Gastroesophageal sphincter (tissue), 4 donors: Measurements from ENCODE around the gene OXNAD1. TPM values are rescaled to one million over a fixed set of nuclear protein-coding genes. Genes with fewer than 3 reads are reported as not detected.

Experiments
- ATAC-seq: fragments of 150-250 bp; one replicate; pipeline ENCODE4 v1.9.1; 2016; ENCODE audit warnings: mild to moderate bottlenecking, moderate library complexity
- H3K27ac ChIP-seq, 4 donors: fragments of 200-600 bp; sonication (generic) in 3 of 4; 1 replicate in 3 of 4; 2 replicates in 1 of 4; pipeline ENCODE4 v1.5.1; 2016 to 2019
- H3K27me3 ChIP-seq: fragments of 200-600 bp; sonication (generic); one replicate; pipeline ENCODE4 v1.5.1; 2019
- H3K36me3 ChIP-seq, 2 donors: fragments of 200-600 bp; sonication (generic); one replicate each; pipeline ENCODE4 v1.5.1; 2019; ENCODE audit warnings: control low read depth in 1 of 2
- H3K4me1 ChIP-seq, 3 donors: fragments of 200-600 bp; sonication (generic); 1 replicate in 2 of 3; 2 replicates in 1 of 3; pipeline ENCODE4 v1.5.1; 2016 to 2019; ENCODE audit warnings: control low read depth in 2 of 3
- H3K4me3 ChIP-seq, 2 donors: fragments of 200-600 bp; sonication (generic); one replicate each; pipeline ENCODE4 v1.5.1; 2019; ENCODE audit warnings: mild to moderate bottlenecking in 1 of 2, moderate library complexity in 1 of 2
- H3K9me3 ChIP-seq, 3 donors: fragments of 200-600 bp; sonication (generic); one replicate each; pipeline ENCODE4 v1.5.1; 2017 to 2019; ENCODE audit warnings: control low read depth in 2 of 3
- EP300 ChIP-seq: sonication (generic); formaldehyde crosslinking; IDR thresholded peaks from one replicate; pipeline ENCODE4 v1.6.1; 2017; ENCODE audit warnings: antibody characterized with exemption, mild to moderate bottlenecking
- POLR2A ChIP-seq, 2 donors: fragments of 450-650 bp; IDR thresholded peaks; one replicate each; pipeline ENCODE4 v1.6.1; 2017; ENCODE audit warnings: antibody characterized with exemption in 2 of 2, mild to moderate bottlenecking in 2 of 2, moderate library complexity in 1 of 2
- POLR2AphosphoS5 ChIP-seq: sonication (generic); formaldehyde crosslinking; IDR thresholded peaks from one replicate; pipeline ENCODE4 v1.6.1; 2017; ENCODE audit warnings: antibody characterized with exemption
- WGBS, 2 donors: methylation state at CpG; one replicate each; pipeline ENCODE4 v1.1.5; 2018; ENCODE audit warnings: low coverage in 1 of 2; 5-methylcytosine and 5-hydroxymethylcytosine counted together
- total RNA-seq, 4 donors: library from RNA; depleted of rRNA; stranded (reverse); fragments of >200 nt; gene quantifications; one replicate each; pipeline ENCODE4 v1.1.0, GENCODE V29; 2016
- TF ChIP-seq, protein P1 (sequence below), 4 experiments: fragments of 200-600 bp in 2 of 4; fragments of 450-650 bp in 2 of 4; sonication (generic) in 1 of 4; IDR thresholded peaks; one replicate each; pipeline ENCODE4 v1.5.1; 2017 to 2019; ENCODE audit warnings: antibody characterized with exemption in 4 of 4, mild to moderate bottlenecking in 2 of 4, moderate library complexity in 2 of 4

The OXNAD1 gene
- total RNA-seq, 4 donors from 2014 or later, result 10.2 to 13.2 (median 12.4) TPM

DNA sequence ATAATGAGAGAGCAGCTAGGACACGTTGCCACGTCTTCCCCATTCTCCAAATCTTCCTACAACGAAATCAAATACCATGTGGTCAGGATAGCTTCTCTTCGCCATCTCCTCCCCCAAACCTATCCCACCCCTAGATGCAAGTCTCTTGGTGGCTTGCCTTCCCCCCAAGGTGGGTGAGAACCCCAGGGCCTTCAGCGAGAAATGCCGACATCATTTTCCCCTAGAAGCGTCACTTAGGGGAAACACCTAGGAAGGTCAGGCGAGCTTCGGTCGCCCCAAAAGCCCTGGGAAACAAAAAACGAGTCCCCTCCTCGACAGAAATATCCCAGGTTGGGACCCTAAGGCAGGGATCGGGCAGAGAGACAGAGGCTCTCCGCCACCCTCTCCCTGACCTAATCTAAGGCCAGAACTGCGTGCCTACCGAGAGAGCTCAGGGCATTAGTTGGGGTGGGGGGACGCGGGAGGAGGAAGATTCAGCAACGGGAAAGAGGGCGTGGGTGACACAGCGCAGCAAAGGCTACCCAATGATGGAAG lies 771 bp upstream of the OXNAD1 start:
- Histone ChIP-seq H3K4me3 (peak overlapping the region; percentile 70 to 94), H3K27ac (peak overlapping the region; percentile 83 to 97 (median 92)), H3K9me3 (no peaks in the 10 kb centered on the region), H3K36me3 (peaks cover 0 to 31% of the 10 kb centered on the region in 2 donors), H3K27me3 (no peaks in the 10 kb centered on the region), H3K4me1 (peaks cover 4 to 68% (median 11%) of the 10 kb centered on the region in 3 donors)
- no peak for ATAC-seq
- TF ChIP-seq, protein P1, sequence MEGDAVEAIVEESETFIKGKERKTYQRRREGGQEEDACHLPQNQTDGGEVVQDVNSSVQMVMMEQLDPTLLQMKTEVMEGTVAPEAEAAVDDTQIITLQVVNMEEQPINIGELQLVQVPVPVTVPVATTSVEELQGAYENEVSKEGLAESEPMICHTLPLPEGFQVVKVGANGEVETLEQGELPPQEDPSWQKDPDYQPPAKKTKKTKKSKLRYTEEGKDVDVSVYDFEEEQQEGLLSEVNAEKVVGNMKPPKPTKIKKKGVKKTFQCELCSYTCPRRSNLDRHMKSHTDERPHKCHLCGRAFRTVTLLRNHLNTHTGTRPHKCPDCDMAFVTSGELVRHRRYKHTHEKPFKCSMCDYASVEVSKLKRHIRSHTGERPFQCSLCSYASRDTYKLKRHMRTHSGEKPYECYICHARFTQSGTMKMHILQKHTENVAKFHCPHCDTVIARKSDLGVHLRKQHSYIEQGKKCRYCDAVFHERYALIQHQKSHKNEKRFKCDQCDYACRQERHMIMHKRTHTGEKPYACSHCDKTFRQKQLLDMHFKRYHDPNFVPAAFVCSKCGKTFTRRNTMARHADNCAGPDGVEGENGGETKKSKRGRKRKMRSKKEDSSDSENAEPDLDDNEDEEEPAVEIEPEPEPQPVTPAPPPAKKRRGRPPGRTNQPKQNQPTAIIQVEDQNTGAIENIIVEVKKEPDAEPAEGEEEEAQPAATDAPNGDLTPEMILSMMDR (IDR thresholded peaks at IDR 0.05), result no peak
- TF ChIP-seq POLR2A (IDR thresholded peaks at IDR 0.05), result no peak
- no peak for TF ChIP-seq POLR2AphosphoS5
- no peak for TF ChIP-seq EP300
- 0% methylated on average over 3 to 4 of the region's 21 CpGs for WGBS, 2 donors

DNA sequence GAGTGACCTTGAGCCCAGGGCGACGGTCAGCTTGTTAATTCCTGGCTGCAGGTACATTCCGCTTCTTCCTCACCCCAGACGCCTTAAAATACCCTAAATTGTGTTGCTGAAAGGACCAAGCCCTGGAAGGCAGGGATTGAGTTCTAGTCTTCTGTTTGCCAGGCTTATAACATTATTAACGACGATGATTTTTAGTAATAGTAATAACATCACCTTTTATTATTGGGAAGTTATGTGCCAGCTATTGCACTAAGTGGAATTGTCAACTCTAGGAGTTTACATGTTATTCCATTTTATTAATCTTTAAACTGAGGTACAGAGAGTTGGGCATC lies 409 bp downstream of the OXNAD1 start:
- 0% methylated on average over 4 of the region's 6 CpGs; no CpG with 5 or more reads in 1 of the 2 donors for WGBS, 2 donors
- ATAC-seq, result no peak
- H3K27me3 ChIP-seq, result no peaks in the 10 kb centered on the region
- H3K4me3 ChIP-seq, result peak overlapping the region; percentile 70 to 94
- peaks cover 4 to 68% (median 11%) of the 10 kb centered on the region in 3 donors for H3K4me1 ChIP-seq
- peaks cover 0 to 29% of the 10 kb centered on the region in 2 donors for H3K36me3 ChIP-seq
- H3K27ac ChIP-seq, result peak overlapping the region; percentile 91 to 97 (median 93)
- no peak for TF ChIP-seq POLR2AphosphoS5
- TF ChIP-seq, protein P1 (IDR thresholded peaks at IDR 0.05), result no peak
- TF ChIP-seq POLR2A (IDR thresholded peaks at IDR 0.05), result no peak
- no peak for TF ChIP-seq EP300
- no peaks in the 10 kb centered on the region for H3K9me3 ChIP-seq

DNA sequence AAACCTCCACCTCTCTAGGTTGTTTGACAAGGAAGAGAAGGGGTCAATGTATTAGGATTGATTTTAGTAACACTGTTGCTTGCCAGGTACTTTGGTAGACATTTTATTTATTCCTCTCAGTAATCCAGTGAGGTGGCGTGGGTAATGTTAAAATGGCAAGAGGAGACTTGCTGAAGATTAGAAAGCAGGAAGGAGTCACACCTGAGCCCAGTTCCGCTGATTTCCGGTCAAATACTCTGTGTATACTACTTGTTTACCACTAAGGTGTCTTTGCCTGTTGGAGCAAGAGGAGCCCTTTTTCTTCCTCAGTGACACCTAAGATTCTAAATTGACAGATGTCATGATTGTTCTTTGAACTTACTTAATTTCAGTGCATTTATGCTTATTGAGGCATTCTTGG lies 1.7 kb downstream of the OXNAD1 start:
- no peaks in the 10 kb centered on the region for H3K9me3 ChIP-seq
- peaks cover 0 to 29% of the 10 kb centered on the region in 2 donors for H3K36me3 ChIP-seq
- TF ChIP-seq POLR2AphosphoS5 (no peak), EP300 (no peak), POLR2A (IDR thresholded peaks at IDR 0.05) (no peak)
- TF ChIP-seq, protein P1 (IDR thresholded peaks at IDR 0.05), result no peak
- no peaks in the 10 kb centered on the region for H3K27me3 ChIP-seq
- ATAC-seq, result no peak
- no peak overlapping the region for H3K4me3 ChIP-seq
- 75 to 86% methylated on average over 3 of the region's 3 CpGs for WGBS, 2 donors
- peaks cover 4 to 63% (median 11%) of the 10 kb centered on the region in 3 donors for H3K4me1 ChIP-seq
- peak overlapping the region in 3 of 4 donors; percentile 9 to 97 (median 92) for H3K27ac ChIP-seq

DNA sequence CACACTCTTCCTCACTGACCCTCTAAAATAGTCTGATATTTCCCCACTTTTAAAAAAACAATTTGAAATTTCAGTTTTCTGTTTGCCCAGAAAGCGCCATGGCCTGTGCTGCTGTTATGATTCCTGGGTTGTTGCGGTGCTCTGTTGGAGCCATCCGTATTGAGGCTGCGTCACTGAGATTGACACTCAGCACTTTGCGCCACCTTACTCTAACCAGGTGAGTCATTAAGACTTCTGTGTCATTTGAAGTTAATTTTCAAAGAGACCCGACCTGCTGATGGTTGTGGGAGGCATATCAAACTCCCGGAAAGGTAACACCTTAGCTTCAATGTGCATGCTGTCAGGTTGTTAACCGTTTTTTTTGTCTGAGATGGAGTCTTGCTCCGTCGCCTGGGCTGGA lies 5.8 kb downstream of the OXNAD1 start:
- Histone ChIP-seq H3K27ac (no peak overlapping the region), H3K9me3 (no peaks in the 10 kb centered on the region), H3K4me1 (peaks cover 4 to 33% (median 4%) of the 10 kb centered on the region in 3 donors), H3K4me3 (no peak overlapping the region), H3K27me3 (no peaks in the 10 kb centered on the region), H3K36me3 (peaks cover 0 to 50% of the 10 kb centered on the region in 2 donors)
- TF ChIP-seq POLR2AphosphoS5 (no peak), EP300 (no peak), POLR2A (IDR thresholded peaks at IDR 0.05) (no peak)
- TF ChIP-seq, protein P1 (IDR thresholded peaks at IDR 0.05), result no peak
- 93 to 100% methylated on average over 4 to 10 of the region's 10 CpGs for WGBS, 2 donors
- no peak for ATAC-seq

DNA sequence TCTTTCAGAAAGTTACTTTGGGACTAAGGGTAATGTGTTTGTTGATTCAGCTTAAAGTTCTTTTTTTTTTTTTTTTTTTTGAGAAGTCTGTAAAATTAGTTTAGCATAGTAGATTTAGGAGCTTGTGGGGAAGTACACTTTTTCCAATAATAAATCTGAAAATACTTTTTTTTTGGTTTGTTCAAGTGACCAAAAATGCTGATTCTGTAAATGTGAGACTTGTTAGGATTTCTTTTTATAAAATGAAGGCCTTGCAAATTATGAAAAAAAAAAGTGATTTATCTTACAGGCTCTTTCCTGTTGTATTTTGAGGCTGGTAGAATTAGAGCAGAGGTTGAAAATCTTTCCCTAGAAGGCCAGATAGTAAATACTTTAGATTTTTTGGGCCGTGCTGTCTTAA lies 7.6 kb downstream of the OXNAD1 start:
- no peaks in the 10 kb centered on the region for H3K27me3 ChIP-seq
- TF ChIP-seq POLR2A (IDR thresholded peaks at IDR 0.05) (no peak), EP300 (no peak), POLR2AphosphoS5 (no peak)
- TF ChIP-seq, protein P1 (IDR thresholded peaks at IDR 0.05), result no peak
- no peaks in the 10 kb centered on the region for H3K9me3 ChIP-seq
- H3K27ac ChIP-seq, result no peak overlapping the region
- H3K36me3 ChIP-seq, result peaks cover 0 to 58% of the 10 kb centered on the region in 2 donors
- 67 to 75% methylated on average over 1 of the region's 1 CpG for whole genome bisulfite sequencing, 2 donors
- ATAC-seq, result no peak
- H3K4me3 ChIP-seq, result no peak overlapping the region
- H3K4me1 ChIP-seq, result peaks cover 0 to 21% (median 3%) of the 10 kb centered on the region in 3 donors
